PC-3 (cell line): ENCODE measurements around the gene MBD3. TPM values are rescaled to one million over a fixed set of nuclear protein-coding genes. Genes with fewer than 3 reads are reported as not detected.

Source experiments
- ATAC-seq: fragments of 200-7000 bp; cut with Tn5 transposase; 2 replicates; pipeline ENCODE4 v1.9.1; 2020; ENCODE audit warnings: mild to moderate bottlenecking, moderate library complexity
- BruUV-seq: library from RNA; stranded (reverse); fragments of 400-500 nt; replicated peaks from 2 replicates; lab custom pipeline; 2021; lab: Mats Ljungman, UMichigan
- CTCF ChIA-PET: fragments of 300-600 bp; sonication (Branson Sonifier 250); formaldehyde crosslinking; loops from one replicate; lab custom pipeline; 2022; ENCODE audit warnings: antibody characterized with exemption; lab: Charles Lee
- POLR2A ChIA-PET: fragments of 300-600 bp; sonication (Branson Sonifier 250); formaldehyde crosslinking; loops from one replicate; lab custom pipeline; 2022; ENCODE audit warnings: antibody characterized with exemption; ENCODE audit not compliant: unreplicated experiment; lab: Charles Lee
- DNase-seq: peaks from one replicate; pipeline ENCODE4 v3.0.0-alpha.2; 2015
- H2AFZ ChIP-seq: fragments of 300-600 bp; sonication (generic); 2 replicates; pipeline ENCODE4 v1.6.0; 2016; ENCODE audit warnings: antibody characterized with exemption, low read length
- H3F3A ChIP-seq: fragments of 300-600 bp; sonication (generic); one replicate; pipeline ENCODE4 v1.6.0; 2017; ENCODE audit warnings: antibody characterized with exemption, low read length, control low read depth, mild to moderate bottlenecking; ENCODE audit not compliant: unreplicated experiment
- H3K27ac ChIP-seq: fragments of 300-600 bp; sonication (generic); 2 replicates; pipeline ENCODE4 v1.5.1; 2016; ENCODE audit warnings: mild to moderate bottlenecking, low read length
- H3K27me3 ChIP-seq: fragments of 300-600 bp; sonication (generic); 2 replicates; pipeline ENCODE4 v1.6.1; 2016; ENCODE audit warnings: low read length, mixed read lengths
- H3K36me3 ChIP-seq: fragments of 300-600 bp; sonication (generic); 2 replicates; pipeline ENCODE4 v1.6.1; 2016; ENCODE audit warnings: low read depth, mixed run types, low read length, mixed read lengths
- H3K4me1 ChIP-seq: fragments of 300-600 bp; sonication (generic); 2 replicates; pipeline ENCODE4 v1.5.1; 2016; ENCODE audit warnings: low read length; ENCODE audit not compliant: insufficient read depth
- H3K4me2 ChIP-seq: fragments of 300-600 bp; sonication (generic); 2 replicates; pipeline ENCODE4 v1.6.0; 2016; ENCODE audit warnings: low read length
- H3K4me3 ChIP-seq: fragments of 300-600 bp; sonication (generic); 2 replicates; pipeline ENCODE4 v1.5.1; 2016; ENCODE audit warnings: mild to moderate bottlenecking, low read length, mixed read lengths
- H3K79me2 ChIP-seq: fragments of 300-600 bp; sonication (generic); 2 replicates; pipeline ENCODE4 v1.6.1; 2017; ENCODE audit warnings: low read length, mixed read lengths
- H3K9ac ChIP-seq: fragments of 300-600 bp; sonication (generic); 2 replicates; pipeline ENCODE4 v1.6.0; 2016; ENCODE audit warnings: mild to moderate bottlenecking, low read length
- H3K9me2 ChIP-seq: fragments of 300-600 bp; sonication (generic); replicated peaks from 2 replicates; pipeline ENCODE4 v1.6.1; 2016; ENCODE audit warnings: mixed run types, low read length, mixed read lengths
- H3K9me3 ChIP-seq: fragments of 300-600 bp; sonication (generic); 2 replicates; pipeline ENCODE4 v1.6.1; 2016; ENCODE audit warnings: low read length, mixed read lengths
- H4K20me1 ChIP-seq: fragments of 300-600 bp; sonication (generic); 2 replicates; pipeline ENCODE4 v1.6.1; 2016; ENCODE audit warnings: low read length, mixed read lengths
- CTCF ChIP-seq: fragments of 300-600 bp; sonication (generic); conservative IDR thresholded peaks from 2 replicates; pipeline ENCODE4 v1.5.1; 2017; ENCODE audit warnings: antibody characterized with exemption, low read depth, mild to moderate bottlenecking, low read length
- EZH2 ChIP-seq: fragments of 300-600 bp; sonication (generic); IDR thresholded peaks from one replicate; pipeline ENCODE4 v1.6.1; 2017; ENCODE audit warnings: antibody characterized with exemption, mild to moderate bottlenecking, low read length; ENCODE audit not compliant: unreplicated experiment
- EZH2phosphoT487 ChIP-seq: fragments of 300-600 bp; sonication (generic); IDR thresholded peaks from 2 replicates; pipeline ENCODE4 v1.6.1; 2018; ENCODE audit warnings: mild to moderate bottlenecking, antibody characterized with exemption, low read length, borderline replicate concordance
- intact Hi-C: fragments of 100-400 bp; cut with micrococcal nuclease; formaldehyde crosslinking; loops from 2 replicates; pipeline ENCODE4 v1.9.0; 2023
- total RNA-seq: library from RNA; depleted of rRNA; stranded (reverse); fragments of >200 nt; gene quantifications from 2 replicates; pipeline ENCODE4 v1.2.3, GENCODE V29; 2014

The MBD3 gene
- total RNA-seq, 1 experiment from 2014 or later: 131 TPM

GRCh38 chr19:1569997-1570396 lies 22.7 kb downstream of the MBD3 start:
- Histone ChIP-seq H3K79me2 (peaks cover 15% of the 10 kb centered on the region), H3K4me1 (no peaks in the 10 kb centered on the region; the same call in 1 of the 2 replicates), H3K36me3 (no peaks in the 10 kb centered on the region), H2AFZ (no peak overlapping the region), H3K4me2 (no peak overlapping the region), H4K20me1 (no peaks in the 10 kb centered on the region), H3K27me3 (no peaks in the 10 kb centered on the region), H3K9me2 (no peaks in the 10 kb centered on the region), H3K9me3 (no peaks in the 10 kb centered on the region), H3F3A (no peaks in the 10 kb centered on the region), H3K4me3 (no peak overlapping the region), H3K27ac (no peak overlapping the region), H3K9ac (no peak overlapping the region)
- POLR2A ChIA-PET: no interaction called here
- TF ChIP-seq CTCF: no peak
- no peak for TF ChIP-seq EZH2phosphoT487
- no peak for TF ChIP-seq EZH2
- DNase-seq (no peak), ATAC-seq (no peak)
- CTCF ChIA-PET: no interaction called here
- BruUV-seq: no TSS peak
- intact Hi-C loops: no loop called here

- H3K9me3 ChIP-seq: no peaks in the 10 kb centered on the region
- H3K9me2 ChIP-seq: no peaks in the 10 kb centered on the region
- no peaks in the 10 kb centered on the region for H3K27me3 ChIP-seq
- peak; percentile 72 for DNase-seq
- ChIA-PET POLR2A (no interaction called here), CTCF (no interaction called here)
- no peaks in the 10 kb centered on the region for H3K36me3 ChIP-seq
- no peaks in the 10 kb centered on the region; the same call in 1 of the 2 replicates for H3K4me1 ChIP-seq
- H3K27ac ChIP-seq: no peak within 1 kb of the TSS
- no peak for TF ChIP-seq CTCF
- no peak for TF ChIP-seq EZH2
- no peak for TF ChIP-seq EZH2phosphoT487
- no peaks in the 10 kb centered on the region for H3F3A ChIP-seq
- H4K20me1 ChIP-seq: no peaks in the 10 kb centered on the region
- ATAC-seq: peak; percentile 47
- BruUV-seq: no TSS peak
- H3K9ac ChIP-seq: peak within 1 kb of the TSS; percentile 69; the same call in 1 of the 2 replicates
- H3K4me2 ChIP-seq: peak within 1 kb of the TSS; percentile 92
- intact Hi-C loops: no loop called here
- H3K79me2 ChIP-seq: peaks cover 22% of the 10 kb centered on the region
- H2AFZ ChIP-seq: no peak within 1 kb of the TSS; the same call in 1 of the 2 replicates
- peak within 1 kb of the TSS; percentile 74 for H3K4me3 ChIP-seq
These were observed 24.2 kb downstream of the MBD3 start, which contains the start of gene MEX3D for GRCh38 chr19:1568320-1569019. Gene MEX3D (minus strand): TSS chr19:1568325. CDS start chr19:1568058, 267 bp downstream.

GRCh38 chr19:1567848-1568227 lies 24.8 kb downstream of the MBD3 start:
- Histone ChIP-seq H3K27ac (no peak overlapping the region), H3K4me2 (no peak overlapping the region), H3K9me3 (no peaks in the 10 kb centered on the region), H3K27me3 (no peaks in the 10 kb centered on the region), H3F3A (no peaks in the 10 kb centered on the region), H3K9me2 (no peaks in the 10 kb centered on the region), H3K9ac (no peak overlapping the region), H4K20me1 (no peaks in the 10 kb centered on the region), H3K79me2 (peaks cover 22% of the 10 kb centered on the region), H2AFZ (no peak overlapping the region), H3K36me3 (no peaks in the 10 kb centered on the region), H3K4me3 (no peak overlapping the region), H3K4me1 (no peaks in the 10 kb centered on the region; the same call in 1 of the 2 replicates)
- CTCF ChIA-PET: no interaction called here
- BruUV-seq: no TSS peak
- intact Hi-C loops: no loop called here
- POLR2A ChIA-PET: no interaction called here
- DNase-seq (no peak), ATAC-seq (no peak; the same call in 1 of the 2 replicates)
- no peak for TF ChIP-seq CTCF
- TF ChIP-seq EZH2phosphoT487: no peak
- no peak for TF ChIP-seq EZH2
